HG02798 (cell line): ENCODE results near the gene MITF.

ENCODE experiments used
- ATAC-seq: cut with Tn5 transposase; IDR thresholded peaks from one replicate; pipeline ENCODE4 v1.9.1; 2021; ENCODE audit warnings: mild to moderate bottlenecking; ENCODE audit not compliant: unreplicated experiment, poor library complexity

MITF gene

DNA sequence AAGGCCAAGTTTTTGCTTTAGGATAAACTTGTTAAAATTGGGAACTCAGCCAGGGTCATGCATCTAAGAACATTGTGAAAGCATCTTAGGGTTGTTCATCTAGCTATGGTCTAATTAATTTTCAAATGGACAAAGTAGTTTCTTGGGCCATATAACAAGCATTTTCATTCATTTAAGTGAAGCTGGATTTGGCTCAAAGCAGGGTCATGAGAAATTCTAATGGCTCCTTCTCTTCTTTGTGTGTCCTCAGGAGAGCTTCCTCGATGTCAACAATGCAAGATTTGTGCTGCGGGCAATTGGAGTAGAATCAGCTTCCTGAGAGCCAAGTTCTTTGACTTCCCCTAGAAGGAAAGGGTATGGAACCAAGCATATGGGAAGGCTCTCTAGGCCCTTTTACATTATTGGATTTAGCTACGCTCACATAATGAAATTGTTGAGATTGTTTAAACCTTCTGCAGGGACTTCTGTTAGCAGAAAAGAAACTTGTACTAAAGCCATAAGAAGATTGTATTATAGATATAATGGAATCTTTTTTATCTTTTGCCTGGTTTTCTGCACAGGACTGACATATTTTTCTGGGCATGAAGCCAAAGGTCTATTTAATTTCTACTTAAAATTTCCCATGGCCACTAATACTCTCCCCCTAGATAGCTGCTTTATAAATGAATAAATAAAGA is 258.5 kb downstream of the MITF start:
- ATAC-seq = no peak

DNA sequence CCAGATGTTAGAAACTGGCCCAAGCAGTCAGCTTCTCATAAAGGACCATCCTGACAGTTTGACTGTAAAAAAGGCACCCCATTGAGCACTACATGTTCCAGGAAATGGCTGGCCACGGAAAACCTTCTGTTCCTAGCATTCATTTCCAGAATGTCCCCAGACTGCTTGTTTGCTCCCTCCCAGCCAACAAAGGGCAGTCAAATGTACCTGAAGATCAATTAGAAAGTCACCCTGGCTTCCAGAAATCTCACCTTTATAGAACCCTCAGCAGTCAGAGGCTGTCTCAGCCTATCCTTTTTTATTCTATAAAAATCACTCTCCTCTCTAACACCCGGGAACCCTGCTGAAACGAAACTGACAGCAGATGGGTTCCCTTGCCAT is 259.5 kb downstream of the MITF start:
- no peak for ATAC-seq

DNA sequence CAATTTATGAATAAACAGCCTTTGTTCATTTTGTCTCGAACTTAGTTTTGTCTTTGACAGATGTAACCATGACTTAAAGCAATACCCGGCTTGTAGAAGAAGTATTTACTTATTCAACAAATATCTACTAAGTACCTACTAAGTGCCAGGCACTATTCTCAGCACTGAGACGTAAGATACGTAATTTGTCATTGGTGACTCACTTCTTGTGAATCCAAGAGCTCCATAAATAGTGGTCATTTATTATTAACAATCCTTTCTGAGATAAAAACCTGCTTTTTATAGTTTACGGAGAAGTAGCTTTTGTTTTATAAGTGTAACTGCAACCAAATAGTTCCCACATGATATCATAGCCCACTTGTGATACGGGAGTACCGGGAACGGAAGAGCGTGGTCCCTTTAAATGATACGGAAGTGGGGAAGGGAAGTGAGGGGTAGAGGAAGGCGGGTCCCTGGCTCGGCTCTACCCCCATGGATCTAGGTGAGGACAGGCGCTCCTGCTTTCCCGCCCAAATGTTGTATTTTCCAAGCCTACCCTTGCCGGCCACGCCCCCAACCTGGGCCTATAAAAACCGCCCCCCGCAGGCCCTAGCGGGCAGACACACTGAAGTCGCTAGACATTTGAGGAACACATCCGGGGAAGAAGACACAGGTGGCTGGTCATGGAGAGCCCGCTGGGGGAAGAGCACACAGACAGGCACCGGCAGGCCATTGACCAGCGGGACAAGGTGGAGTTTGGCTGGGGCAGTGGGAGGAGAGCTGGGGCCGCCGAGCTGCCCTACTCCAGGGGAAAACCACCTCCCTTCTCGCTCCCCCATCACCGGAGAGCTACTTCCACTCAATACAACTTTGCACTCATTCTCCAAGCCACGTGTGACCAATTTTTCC is 260.1 kb downstream of the MITF start, which contains the start of gene SAMMSON:
SAMMSON (plus strand) TSS at position 594 of the 888 bp plus-strand sequence.
- ATAC-seq = no peak

DNA sequence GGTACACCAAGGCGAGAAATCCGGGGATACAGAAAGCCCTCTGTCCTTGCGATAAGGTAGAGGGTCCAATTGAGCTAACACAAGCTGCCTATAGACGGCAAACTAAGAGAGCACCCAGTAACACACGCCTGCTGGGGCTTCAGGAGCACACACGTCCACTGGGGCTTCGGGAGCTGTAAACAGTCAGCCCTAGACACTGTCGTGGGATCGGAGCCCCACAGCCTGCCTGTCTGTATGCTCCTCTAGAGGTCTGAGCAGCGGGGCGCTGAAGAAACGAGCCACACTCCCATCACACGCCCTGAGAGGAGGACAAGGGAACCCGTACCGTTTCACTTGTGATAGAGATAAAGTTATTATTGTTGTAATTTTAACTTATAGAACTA is 260.8 kb downstream of the MITF start:
- no peak for ATAC-seq

DNA sequence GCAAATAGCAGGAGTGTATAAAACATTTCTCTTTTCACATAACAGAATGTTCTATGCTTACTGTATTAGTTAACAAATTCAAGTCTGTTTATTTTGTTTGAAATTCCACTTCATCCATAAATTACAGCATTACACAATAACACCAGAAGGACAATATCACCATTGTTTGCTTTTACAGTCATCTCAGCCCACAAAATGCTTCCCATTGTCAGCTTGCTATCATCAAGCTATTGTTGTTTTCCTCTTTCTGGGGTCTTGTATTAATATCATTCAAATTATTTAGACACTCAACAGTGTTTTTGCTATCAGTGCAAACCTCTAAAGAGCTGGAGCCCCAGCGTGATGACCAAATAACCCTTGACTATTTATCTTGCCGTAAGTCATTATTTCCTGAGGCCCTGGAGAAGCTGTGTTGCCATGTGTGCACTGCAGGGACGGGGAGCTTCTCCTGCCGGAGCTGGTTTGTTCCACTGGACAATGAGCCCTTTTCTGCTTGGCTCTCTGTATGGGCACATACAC is 261.4 kb downstream of the MITF start:
- no peak for ATAC-seq

DNA sequence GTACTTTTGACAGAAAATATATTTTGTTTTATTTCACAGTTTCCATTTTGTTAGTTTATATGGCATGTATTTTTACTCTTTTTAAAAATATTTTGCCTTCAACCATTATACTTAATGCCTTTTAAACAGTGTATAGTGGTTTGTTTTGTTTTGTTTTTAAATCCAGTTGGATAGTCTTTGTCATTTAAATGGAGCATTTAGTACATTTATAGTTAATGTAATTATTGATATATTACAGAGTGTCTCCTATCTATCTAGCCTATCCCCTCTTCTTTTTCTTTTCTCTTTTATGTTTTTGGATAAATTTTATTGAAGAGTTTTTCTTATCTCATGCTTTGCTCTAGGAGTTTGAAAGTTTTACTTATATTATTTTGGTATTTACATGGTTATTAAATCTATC is 263.9 kb downstream of the MITF start:
- no peak for ATAC-seq

DNA sequence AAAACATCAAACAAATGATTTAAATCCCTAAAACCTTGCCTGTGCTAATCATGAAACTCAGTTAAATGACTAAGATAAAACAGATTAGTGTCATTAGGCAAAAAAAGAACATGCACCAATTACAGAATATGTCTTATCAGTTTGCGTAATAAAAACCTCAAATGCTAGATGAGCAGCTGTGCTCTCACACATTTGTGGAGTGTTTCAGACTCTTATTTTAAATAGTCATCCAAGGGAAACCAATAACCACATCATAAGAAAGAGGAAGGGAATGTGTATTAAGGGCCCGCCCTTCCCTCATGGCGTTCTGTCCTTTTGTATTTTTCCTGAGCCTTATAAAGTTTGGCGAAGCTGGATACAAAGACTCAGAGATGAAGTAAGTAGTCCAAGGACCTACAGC is 266.8 kb downstream of the MITF start:
- no peak for ATAC-seq

DNA sequence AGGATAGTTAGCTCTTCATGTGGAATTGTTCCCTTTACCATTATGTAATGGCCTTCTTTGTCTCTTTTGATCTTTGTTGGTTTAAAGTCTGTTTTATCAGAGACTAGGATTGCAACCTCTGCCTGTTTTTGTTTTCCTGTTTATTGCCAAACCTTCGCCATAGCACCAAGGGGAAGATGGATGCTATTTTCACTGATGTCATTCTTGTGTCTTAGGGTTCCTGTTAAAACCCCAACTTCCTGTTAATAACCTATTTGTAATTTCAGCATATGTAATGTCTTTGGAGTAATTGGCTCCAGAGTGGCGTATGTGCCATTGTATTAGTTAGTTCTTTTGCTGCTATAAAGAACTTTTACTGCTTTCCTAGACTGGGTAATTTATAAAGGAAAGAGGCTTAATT is 271.1 kb downstream of the MITF start:
- no peak for ATAC-seq

DNA sequence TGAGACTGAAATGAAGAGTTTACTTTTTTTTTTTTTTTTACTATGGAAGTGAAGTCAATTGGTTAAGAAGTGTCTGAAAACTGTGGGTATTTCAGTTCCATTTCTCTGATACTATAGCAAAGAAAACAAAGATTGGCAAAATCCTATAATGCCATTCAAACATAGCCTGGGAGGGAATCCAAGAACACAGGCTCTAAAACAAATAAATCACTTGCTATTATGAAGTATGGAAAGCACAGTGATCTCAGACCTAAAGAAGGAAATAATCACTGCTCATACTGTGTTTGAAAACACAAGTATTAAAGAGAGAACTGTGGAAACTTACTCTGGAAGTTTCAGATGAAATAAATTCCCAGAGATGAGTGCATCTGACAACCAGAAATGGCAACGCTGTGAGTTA is 272.3 kb downstream of the MITF start:
- ATAC-seq = no peak
